GM21825 (cell line): ENCODE measurements around the gene B4GALNT2.
A peak's percentile ranks its signal among the peaks of the same experiment; 100 is the strongest.
"Not testable (repeated sequence)": the region's sequence is repeated elsewhere in the genome, so short reads cannot be mapped to it uniquely, and the experiment has no call there.

Experiments
- ATAC-seq: cut with Tn5 transposase; IDR thresholded peaks from one replicate; pipeline ENCODE4 v1.9.1; 2021; ENCODE audit warnings: mild to moderate bottlenecking, moderate library complexity; ENCODE audit not compliant: unreplicated experiment

The B4GALNT2 gene

GRCh38 chr17:49175978-49176377, 43.4 kb downstream of the B4GALNT2 start:
- not testable (repeated sequence) for ATAC-seq

- no peak for ATAC-seq
Observed at GRCh38 chr17:49180303-49180702, 47.7 kb downstream of the B4GALNT2 start.

GRCh38 chr17:49180998-49181635, 48.5 kb downstream of the B4GALNT2 start:
- no peak for ATAC-seq

GRCh38 chr17:49183341-49183740, 50.8 kb downstream of the B4GALNT2 start:
- ATAC-seq: no peak

GRCh38 chr17:49183801-49184200, 51.2 kb downstream of the B4GALNT2 start:
- ATAC-seq: no peak

- not testable (repeated sequence) for ATAC-seq
Observed at GRCh38 chr17:49184522-49184921, 52.0 kb downstream of the B4GALNT2 start.

GRCh38 chr17:49185381-49185780, 52.8 kb downstream of the B4GALNT2 start:
- not testable (repeated sequence) for ATAC-seq

GRCh38 chr17:49187301-49187700, 54.7 kb downstream of the B4GALNT2 start:
- ATAC-seq: no peak

- ATAC-seq: no peak
Observed at GRCh38 chr17:49190932-49191331, 58.4 kb downstream of the B4GALNT2 start.

- peak; percentile 7 for ATAC-seq
Observed at GRCh38 chr17:49191409-49191916, 58.9 kb downstream of the B4GALNT2 start.

- ATAC-seq: peak; percentile 40
Observed at GRCh38 chr17:49191917-49192741, 59.6 kb downstream of the B4GALNT2 start.

GRCh38 chr17:49193513-49194296, 61.1 kb downstream of the B4GALNT2 start:
- no peak for ATAC-seq

GRCh38 chr17:49194297-49194607, 61.7 kb downstream of the B4GALNT2 start:
- ATAC-seq: no peak

GRCh38 chr17:49195751-49196150, 63.2 kb downstream of the B4GALNT2 start:
- ATAC-seq: no peak

GRCh38 chr17:49196520-49196919, 64.0 kb downstream of the B4GALNT2 start:
- ATAC-seq: no peak

GRCh38 chr17:49197346-49197998, 64.9 kb downstream of the B4GALNT2 start:
- ATAC-seq: no peak

- no peak for ATAC-seq
Observed at GRCh38 chr17:49198211-49198610, 65.6 kb downstream of the B4GALNT2 start.

- no peak for ATAC-seq
Observed at GRCh38 chr17:49200423-49201083, 68.0 kb downstream of the B4GALNT2 start.

GRCh38 chr17:49201481-49201927, 68.9 kb downstream of the B4GALNT2 start:
- no peak for ATAC-seq

- no peak for ATAC-seq
Observed at GRCh38 chr17:49203796-49204195, 71.2 kb downstream of the B4GALNT2 start.
